Mammary epithelial cell (primary cell): ENCODE measurements around the gene IRF2.

Source experiments
- EZH2 ChIP-seq: IDR thresholded peaks from 2 replicates; pipeline ENCODE4 v1.6.1; 2012; ENCODE audit warnings: low read length, inconsistent platforms, borderline replicate concordance
- TF ChIP-seq, protein P1 (sequence below), 2 donors: IDR thresholded peaks in 1 of 2; conservative IDR thresholded peaks in 1 of 2; 2 replicates each; pipeline ENCODE4 v1.5.1; 2011 to 2012; ENCODE audit warnings: inconsistent platforms in 2 of 2, low read length in 2 of 2, mild to moderate bottlenecking in 2 of 2, control low read depth in 1 of 2, low read depth in 1 of 2; ENCODE audit not compliant: insufficient read depth in 1 of 2; ENCODE audit errors: extremely low read depth in 1 of 2

GRCh38 chr4:184455299-184455698 lies 19.1 kb downstream of the IRF2 start:
- TF ChIP-seq, protein P1, sequence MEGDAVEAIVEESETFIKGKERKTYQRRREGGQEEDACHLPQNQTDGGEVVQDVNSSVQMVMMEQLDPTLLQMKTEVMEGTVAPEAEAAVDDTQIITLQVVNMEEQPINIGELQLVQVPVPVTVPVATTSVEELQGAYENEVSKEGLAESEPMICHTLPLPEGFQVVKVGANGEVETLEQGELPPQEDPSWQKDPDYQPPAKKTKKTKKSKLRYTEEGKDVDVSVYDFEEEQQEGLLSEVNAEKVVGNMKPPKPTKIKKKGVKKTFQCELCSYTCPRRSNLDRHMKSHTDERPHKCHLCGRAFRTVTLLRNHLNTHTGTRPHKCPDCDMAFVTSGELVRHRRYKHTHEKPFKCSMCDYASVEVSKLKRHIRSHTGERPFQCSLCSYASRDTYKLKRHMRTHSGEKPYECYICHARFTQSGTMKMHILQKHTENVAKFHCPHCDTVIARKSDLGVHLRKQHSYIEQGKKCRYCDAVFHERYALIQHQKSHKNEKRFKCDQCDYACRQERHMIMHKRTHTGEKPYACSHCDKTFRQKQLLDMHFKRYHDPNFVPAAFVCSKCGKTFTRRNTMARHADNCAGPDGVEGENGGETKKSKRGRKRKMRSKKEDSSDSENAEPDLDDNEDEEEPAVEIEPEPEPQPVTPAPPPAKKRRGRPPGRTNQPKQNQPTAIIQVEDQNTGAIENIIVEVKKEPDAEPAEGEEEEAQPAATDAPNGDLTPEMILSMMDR (conservative IDR thresholded peaks at IDR 0.05 in 1 of 2, IDR thresholded peaks at IDR 0.05 in 1 of 2; ENCODE audit: extremely low read depth in 1 of 2, insufficient read depth in 1 of 2, low read depth in 1 of 2, low read length in 2 of 2) = no peak
- TF ChIP-seq EZH2 = no peak
